Stimulated activated CD8-positive, alpha-beta memory T cell treated with anti-CD3 and anti-CD28 coated beads, Interleukin-12 subunit alpha, Interleukin-12 subunit beta, amount 100 ng/mL, for 24 hours (primary cell): ENCODE measurements around the gene DCAF11.
"Not testable (repeated sequence)": the region's sequence is repeated elsewhere in the genome, so short reads cannot be mapped to it uniquely, and the experiment has no call there.

ENCODE experiments used
- DNase-seq: peaks from one replicate; pipeline ENCODE4 v3.0.0-alpha.2; 2020; ENCODE audit errors: extremely low read depth

Gene DCAF11

DNA sequence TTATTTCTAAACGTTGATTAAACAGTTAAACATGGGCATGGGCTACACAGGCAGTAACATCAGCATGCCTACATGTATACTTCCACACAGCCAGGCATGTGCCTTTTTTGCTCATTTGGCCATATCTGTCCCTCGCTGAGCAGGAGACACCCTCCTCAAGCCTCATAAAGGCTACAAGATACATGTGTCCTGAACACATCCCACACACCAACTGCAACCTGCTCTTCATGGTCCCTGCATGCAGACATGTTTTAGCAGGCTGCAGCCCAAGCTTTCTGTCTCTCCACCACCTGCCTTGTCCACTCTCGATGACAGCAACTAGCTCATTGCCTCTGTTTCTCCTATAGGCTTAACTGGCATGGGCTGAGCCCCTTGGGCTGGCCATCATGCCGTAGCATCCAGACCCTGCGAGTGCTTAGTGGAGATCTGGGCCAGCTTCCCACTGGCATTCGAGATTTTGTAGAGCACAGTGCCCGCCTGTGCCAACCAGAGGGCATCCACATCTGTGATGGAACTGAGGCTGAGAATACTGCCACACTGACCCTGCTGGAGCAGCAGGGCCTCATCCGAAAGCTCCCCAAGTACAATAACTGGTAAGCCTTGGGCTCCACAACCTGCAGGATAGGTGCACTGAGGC lies 17.9 kb upstream of the DCAF11 start:
- no peak for DNase-seq

DNA sequence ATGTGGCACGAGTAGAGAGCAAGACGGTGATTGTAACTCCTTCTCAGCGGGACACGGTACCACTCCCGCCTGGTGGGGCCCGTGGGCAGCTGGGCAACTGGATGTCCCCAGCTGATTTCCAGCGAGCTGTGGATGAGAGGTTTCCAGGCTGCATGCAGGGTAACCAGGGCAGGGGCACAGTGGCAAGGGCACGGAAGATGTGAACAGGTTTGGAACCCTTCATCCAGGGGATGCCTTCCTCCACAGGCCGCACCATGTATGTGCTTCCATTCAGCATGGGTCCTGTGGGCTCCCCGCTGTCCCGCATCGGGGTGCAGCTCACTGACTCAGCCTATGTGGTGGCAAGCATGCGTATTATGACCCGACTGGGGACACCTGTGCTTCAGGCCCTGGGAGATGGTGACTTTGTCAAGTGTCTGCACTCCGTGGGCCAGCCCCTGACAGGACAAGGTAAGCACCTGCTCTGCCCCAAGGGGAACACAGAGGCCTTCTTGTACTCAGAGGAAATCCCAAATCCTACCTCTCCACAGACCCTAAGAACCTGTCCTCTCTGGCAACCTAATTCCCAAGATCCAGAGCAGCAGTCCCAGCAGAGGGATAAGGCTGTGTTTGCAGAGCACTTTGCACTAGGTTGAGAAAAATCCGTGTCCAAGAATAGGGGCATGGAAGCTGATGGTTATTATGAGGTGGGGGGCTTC lies 16.2 kb upstream of the DCAF11 start:
- DNase-seq = no peak

DNA sequence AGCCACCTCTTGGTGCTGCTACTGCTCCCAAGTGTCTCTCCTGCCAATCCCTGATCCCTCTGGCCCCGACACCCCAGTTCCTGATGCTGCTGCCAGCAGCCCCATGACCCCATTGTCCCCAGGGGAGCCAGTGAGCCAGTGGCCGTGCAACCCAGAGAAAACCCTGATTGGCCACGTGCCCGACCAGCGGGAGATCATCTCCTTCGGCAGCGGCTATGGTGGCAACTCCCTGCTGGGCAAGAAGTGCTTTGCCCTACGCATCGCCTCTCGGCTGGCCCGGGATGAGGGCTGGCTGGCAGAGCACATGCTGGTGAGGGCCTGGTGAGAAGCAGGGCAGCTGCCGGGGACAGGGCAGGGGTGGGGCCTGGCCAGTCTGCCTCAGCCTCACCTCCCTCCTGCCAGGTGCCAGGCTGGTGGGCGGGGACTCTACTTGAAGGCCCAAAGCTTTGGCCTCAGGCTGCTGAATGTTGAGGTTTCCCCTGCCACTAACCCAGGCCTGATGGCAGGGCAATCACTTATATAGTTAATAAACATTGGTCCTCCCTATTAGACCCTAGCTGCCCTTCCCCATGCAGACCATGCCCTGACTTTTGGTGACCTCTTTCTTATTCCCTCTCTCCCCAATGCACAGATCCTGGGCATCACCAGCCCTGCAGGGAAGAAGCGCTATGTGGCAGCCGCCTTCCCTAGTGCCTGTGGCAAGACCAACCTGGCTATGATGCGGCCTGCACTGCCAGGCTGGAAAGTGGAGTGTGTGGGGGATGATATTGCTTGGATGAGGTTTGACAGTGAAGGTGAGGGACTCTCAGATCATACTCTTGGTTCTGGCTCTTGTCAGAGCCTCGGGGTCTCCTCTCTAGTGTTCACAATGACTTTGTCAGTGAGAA lies 15.4 kb upstream of the DCAF11 start:
- DNase-seq = no peak

DNA sequence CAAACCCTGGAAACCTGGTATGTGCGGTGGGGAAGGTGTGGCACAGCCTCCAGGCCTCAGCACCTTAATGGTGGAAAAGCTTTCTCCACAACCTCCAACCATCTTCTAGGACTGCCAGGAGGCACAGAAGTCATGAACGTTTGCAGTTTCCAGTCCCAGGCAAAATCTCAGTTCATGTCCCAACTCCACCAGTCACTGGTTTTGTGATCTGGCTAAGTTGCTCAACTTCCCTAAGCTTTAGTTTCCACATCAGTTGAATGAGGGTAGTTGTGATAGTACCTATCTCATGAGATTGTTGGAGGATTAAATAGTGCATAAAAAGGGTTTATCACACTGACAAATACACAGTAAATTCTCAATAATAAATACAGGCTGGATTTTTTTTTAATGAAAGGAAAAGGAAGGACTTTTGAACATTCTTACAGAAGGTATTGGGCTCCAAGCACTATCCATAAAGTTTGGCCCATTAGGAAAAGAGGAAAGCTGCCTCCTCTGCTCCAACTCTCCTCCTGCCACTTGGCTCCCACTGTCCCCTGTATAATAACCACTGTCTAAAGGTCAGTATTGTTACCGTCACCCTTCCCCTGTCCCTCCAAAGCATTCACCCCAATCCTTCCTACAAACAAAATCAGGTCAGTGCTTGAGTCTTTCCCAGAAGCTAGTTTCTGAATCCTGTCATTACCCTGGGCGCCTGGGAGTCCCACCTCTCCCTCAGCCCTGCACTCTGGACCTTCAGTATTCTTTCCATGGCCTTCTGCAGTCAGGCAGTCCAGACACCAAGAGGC lies 14.2 kb upstream of the DCAF11 start:
- DNase-seq = no peak

DNA sequence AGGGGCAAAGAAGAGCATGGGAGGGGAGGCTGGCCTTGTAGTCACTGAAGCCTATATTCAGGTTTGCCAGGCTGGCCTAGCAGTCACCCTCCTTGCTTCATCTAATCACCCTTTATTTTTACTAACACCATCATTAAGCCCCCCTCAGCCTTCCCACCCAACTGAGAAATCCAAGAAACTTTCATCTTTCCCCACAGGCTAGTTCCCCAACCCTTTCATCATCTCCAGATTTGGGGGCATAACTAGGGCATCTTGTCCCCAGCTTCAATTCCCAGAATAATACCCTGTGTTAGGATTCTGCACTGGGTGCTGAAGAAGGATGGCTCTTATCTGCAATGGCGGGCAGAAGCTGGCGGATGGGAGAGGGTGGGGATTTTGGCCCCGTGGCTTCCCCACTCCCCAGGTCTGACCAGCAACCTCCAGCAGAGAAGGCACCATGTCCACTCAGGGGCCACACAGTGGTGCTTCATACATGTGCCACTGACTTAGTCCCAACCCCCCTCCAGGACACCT lies 13.5 kb upstream of the DCAF11 start:
- no peak for DNase-seq

DNA sequence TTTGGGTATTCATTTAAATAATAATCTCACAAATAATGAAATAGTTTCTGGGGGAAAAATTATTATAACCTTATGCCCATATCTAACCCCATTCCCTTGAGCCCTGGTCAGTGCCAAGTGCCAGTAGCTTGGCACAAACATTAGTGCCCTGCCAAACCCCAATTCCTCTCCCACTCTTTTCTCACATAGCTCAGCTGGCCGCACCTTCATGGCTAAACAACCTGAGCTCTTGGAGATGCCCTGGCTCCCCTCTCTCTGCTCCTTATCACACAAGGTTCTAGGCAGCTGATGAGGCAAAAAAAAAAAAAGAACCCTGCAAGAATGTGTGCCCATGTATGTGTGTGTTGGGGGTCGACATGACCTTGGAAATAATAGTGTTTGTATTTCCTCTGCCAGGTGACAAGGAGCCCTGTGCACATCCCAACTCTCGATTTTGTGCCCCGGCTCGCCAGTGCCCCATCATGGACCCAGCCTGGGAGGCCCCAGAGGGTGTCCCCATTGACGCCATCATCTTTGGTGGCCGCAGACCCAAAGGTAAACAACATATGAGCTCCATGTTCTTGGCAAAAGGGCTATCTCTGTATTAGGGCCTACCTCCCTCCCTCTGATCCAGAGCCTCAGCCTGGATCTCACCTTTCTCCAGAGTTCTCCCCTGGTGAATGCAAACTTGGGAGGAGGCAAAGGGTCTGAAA lies 12.1 kb upstream of the DCAF11 start:
- DNase-seq = no peak

DNA sequence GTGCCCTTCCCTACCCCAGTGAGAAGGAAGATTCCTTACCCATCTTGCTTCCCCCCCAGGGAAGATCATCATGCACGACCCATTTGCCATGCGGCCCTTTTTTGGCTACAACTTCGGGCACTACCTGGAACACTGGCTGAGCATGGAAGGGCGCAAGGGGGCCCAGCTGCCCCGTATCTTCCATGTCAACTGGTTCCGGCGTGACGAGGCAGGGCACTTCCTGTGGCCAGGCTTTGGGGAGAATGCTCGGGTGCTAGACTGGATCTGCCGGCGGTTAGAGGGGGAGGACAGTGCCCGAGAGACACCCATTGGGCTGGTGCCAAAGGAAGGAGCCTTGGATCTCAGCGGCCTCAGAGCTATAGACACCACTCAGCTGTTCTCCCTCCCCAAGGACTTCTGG lies 11.1 kb upstream of the DCAF11 start:
- DNase-seq = no peak

DNA sequence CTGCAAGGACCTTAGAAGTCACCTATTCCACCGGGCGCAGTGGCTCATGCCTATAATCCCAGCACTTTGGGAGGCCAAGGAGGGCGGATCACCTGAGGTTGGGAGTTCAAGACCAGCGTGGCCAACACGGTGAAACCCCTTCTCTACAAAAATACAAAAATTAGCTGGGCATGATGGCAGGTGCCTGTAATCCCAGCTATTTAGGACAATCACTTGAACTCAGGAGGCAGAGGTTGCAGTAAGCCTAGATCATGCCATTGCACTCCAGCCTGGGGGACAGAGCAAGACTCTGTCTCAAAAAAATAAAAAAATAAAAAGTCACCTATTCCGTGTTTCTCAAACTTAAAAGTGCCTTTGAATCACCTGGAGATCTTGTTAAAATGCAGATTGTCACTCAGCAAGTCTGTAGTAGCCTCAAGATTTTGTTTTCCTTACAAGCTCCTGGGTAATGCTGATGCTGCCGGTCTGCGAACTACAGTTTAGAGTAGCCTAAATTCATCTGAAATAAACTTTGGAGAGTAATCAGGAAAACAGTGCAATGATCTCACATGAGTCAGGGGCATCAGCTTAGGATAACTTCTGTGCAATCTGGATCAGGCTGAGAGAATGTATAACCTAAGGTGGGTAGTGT lies 8.9 kb upstream of the DCAF11 start:
- DNase-seq = not testable (repeated sequence)

DNA sequence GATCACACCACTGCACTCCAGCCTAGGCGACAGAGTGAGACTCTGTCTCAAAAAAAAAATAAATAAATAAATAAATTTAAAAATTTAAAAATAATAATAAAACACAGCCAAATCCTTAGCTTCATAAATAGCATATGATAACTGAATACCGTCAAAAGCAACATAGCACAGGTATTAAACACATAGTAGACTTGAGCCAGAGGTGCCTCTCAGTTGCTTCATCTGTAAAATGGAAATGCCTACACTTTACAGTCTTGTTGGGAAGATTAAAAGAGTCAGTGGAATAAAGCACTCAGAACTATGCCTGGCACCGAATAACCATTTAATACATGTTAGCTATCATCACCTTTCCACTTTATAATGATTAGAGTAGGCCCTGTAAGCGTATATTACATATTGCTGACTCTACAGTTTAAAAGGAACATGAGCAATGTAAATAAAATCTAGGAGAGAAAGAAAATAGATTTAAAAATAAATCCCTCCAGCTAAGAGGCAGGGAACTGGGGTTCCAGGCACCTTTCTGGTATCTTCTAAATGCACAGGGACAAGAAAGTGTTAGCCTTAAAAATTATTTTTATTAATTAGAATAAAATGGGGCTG lies 7.8 kb upstream of the DCAF11 start:
- DNase-seq = no peak

DNA sequence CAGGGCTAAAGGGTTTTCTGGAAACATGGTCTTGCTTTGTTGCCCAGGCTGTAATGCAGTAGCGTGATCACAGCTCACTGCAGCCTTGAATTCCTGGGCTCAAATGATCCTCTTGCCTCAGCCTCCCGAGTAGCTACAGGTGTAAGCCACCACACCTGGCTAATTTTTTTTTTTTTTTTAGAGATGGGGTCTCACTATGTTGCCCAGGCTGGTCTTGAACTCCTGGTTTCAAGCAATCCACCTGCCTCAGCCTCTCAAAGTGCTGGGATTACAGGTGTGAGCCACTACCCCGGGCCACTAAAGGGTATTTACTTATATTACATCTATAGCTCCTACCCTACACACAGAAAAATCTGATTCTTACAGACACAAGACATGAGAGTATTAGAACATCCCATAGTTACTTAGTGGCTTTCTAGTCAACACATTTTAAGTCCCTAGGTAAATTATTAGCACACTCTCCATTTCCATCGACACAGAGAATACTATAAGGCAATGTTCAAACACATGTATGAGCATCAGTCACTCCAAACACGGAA lies 6.2 kb upstream of the DCAF11 start:
- DNase-seq = no peak

DNA sequence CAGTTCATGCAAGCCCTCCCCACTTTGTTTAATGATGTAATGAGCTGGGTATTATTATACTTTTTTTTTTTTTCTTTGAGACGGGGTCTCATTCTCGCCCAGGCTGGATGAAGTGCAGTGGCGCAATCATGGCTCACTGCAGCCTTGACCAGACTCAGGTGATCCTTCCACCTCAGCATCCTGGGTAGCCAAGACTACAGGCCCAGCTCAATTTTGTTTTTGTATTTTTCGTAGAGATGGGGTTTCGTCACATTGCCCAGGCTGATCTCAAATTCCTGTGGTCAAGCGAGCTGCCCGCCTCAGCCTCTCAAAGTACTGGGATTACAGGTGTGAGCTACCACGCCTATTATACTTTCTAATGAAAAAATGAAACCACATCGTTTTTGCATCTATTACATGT lies 4.5 kb upstream of the DCAF11 start:
- DNase-seq = no peak

DNA sequence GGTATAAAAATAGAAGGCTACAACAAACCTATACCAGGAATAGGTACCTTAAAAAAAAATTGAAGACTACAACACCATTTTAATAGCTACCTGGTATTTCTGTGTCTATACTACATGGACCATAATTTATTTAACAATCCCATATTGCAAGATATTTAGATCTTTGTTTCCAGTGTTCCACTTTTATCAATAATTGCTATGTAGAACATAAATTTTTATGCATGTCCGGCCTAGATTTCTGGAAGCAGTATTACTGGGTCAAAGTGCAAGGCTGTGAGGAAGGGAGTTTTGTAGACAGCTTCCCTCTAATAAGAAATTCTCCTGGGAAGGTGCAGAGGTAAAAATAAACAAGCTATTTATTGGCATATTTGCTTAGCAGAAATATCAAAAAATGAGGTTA lies 4.1 kb upstream of the DCAF11 start:
- DNase-seq = no peak

DNA sequence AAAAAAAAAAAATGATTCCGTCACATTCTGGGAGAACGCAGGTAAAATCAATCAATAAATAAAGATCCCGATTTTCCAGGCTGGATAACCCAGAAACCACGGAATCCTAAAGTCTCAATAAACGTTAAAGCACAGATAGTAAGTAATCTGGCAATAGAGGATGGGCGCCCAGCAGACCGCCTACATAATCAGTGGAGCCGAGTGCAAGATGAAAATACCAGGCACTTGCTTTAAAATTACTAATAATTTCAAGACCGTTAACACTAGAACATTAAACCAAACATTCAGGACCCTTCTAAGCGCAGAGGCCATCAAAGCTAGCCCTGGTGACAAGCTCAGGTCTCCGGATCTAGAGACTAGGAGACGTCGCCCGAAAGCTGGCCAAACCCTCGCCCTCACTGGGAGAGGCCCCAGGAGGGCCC lies 1.2 kb upstream of the DCAF11 start:
- no peak for DNase-seq

DNA sequence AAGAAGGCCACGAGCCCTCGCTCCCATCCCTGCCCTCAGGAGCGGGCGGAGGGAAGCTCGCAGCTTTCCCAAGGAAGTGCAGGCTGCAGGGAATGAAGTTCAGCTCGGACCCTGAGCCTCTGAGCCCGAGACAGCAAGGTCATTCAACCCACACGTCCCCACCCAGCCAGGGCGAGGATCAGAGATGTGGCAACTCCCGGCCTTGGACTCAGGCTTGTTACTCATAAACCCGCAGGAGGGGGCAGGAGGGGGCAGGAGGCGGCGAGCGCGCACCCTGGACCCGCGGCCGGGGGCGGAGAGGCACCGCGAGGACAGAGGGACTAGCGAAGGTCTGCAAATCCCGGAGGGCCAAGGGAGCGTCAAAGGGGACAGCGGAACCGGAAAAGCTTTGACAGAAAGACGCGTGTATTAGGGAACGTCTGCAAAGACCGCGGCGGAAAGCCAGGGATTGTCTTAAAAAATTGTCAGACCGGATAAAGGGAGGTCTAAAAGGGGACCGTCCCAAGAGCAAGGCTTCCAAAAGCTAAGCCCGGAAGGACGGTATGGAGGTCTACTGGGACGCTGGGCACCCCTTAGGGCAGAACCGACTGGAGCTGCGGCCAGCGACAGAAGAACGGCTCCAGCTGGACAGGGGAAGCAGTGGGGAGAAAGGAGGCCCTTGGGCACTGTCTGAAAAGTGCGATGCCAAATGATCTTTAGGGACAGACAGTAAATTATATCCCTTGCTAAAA lies 611 bp upstream of the DCAF11 start:
- DNase-seq = peak; percentile 52

DNA sequence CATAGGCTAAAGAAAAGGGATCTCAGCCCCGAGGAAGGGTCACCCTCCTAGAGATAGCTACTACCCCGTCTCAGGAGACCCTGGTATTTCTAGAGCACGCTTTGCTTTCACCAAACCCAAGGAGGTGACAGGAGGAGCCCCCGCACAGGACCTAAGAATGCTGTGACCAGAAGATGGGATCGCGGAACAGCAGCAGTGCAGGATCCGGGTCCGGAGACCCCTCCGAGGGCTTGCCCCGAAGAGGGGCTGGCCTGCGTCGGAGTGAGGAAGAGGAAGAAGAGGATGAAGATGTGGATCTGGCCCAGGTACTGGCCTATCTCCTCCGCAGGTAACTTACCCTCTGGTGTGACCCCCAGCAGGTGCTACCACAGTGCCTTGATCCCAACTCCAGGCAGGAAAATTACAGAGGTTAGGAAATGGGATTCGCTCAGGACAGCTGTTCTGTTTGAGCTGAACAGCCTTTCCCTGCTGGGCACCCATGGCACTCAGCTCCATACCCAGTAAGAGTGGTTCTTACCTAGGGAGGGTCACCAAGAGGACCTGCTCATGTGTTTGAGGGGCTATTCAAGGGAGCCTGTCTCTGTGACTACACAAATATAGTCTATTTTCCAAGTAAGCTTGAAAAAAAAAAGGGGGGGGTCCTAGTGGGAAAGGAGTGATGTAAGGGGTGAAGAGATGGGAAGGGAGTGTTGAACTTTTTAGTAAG lies 998 bp downstream of the DCAF11 start:
- DNase-seq = no peak

DNA sequence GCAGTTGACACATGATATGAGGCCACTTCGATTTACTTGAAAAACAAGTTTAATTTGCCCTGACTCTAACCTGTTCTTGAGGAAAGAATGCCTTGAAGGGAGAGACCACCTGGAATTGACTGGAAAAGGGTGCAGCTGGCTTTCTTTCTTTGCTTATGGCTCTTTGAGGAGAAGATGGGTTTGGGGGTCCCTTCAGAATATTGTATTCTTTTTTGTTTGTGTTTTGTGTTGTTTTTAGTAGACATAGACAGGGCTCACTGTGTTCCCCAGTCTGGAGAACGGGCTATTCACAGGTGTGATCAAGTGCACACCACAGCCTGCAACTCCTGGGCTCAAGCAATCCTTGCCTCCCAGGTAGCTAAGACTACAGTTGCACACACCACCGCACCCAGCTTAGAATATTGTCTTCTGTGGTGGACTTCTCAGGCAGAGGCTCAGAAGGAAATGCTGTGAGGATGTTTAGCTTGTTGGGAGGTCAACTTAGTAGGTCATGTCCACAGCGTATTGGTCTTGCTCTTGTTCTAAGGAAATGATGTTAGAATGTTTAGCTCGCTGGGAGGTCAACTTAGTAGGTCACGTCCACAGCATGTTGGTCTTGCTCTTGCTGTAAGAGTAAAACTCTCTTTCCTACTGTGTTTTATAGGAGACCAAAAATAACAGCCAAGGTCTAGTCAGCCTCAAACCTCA lies 1.7 kb downstream of the DCAF11 start:
- DNase-seq = no peak

DNA sequence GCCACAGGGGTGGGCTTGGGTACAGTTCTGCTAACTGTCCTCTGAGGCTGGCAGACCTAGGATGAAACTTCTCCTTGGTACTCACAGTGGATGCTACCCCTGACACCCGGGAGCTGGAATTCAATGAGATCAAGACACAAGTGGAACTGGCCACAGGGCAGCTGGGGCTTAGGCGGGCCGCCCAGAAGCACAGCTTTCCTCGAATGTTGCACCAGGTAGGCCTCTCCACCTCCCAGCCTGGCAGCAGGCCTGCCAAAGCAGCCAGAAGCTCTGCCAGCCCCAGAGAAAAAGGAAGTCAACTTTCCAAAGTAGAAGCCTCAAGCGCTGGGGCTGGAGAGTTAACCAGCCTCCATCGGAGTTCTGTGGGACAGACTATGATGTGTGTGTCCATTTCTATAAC lies 2.6 kb downstream of the DCAF11 start:
- DNase-seq = no peak

DNA sequence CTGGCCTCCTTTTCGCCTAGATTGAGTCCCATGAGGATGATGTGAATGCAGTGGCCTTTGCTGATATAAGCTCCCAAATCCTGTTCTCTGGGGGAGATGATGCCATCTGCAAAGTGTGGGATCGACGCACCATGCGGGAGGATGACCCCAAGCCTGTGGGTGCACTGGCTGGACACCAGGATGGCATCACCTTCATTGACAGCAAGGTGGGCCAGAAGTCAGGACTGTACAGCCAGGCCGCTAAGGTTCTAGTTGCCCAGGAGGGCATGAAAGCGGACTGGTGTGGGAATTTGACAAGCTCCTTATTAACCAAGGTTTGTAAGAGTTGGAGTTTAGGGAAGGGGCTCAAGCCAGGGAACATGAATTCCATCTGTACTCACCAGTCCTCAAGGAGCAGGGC lies 5.1 kb downstream of the DCAF11 start:
- no peak for DNase-seq
